ENCODE results near the gene DOCK4. TPM values are rescaled to one million over a fixed set of nuclear protein-coding genes. Genes with fewer than 3 reads are reported as not detected.
A peak's percentile ranks its signal among the peaks of the same experiment; 100 is the strongest.

Gene DOCK4
- total RNA-seq, 1 experiment from 2014 or later = 38.0 TPM

GRCh38 chr7:112065758-112066157 is 140.4 kb downstream of the DOCK4 start:
- no peak for DNase-seq (ENCODE audit: extremely low read depth, low read depth)

DNA sequence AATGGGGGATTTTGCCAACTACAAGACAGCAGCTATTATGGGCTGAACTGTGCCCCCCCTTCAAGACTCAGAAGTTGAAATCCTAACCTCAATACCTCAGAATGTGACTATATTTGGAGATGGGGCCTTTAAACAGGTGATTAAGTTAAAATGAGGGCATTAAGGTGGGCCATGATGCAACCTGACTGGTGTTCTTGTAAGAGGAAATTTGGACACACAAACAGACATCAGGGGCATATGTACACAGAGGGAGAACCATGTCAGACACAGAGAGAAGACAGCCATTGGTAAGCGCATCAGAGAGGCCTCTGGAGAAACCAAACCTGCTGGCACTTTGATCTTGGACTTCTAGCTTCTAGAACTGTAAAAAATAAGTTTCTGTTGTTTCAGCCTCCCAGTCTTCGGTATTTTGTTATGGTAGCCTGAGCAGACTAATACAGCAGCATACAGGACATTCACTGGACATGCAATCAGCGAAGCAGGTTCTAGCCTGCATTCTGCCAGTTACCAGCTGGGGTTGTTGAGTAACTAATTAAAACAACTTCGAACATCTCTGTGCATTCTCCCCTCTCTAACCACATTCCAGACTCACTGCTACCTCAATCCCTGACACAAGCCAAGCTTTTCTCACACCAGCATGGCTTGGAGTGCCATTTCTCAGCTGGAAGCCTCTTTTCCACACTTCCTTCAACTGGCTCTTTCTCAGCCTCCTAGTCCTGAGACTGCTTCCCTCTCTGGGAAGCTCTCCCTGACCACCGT is 141.4 kb downstream of the DOCK4 start:
- no peak for DNase-seq (ENCODE audit: extremely low read depth, low read depth)

DNA sequence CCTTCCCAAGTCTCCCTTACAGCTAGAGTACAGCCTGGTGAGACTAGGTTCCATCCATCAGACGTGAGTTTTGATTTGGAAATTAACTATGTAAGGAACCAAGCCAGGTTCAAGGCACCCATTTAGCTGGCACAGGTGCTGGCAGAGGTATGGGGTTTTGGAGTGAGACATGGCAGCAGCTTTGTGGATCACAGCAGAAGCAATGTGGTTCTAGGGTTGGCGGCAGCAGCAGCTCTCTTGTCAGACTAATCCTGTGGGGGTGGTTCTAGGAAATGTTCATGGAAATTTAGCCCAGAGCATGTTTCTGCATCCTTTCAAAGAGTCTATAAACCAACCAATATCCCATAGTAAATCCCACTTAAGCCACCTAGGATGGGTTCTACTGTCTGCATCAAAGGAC is 142.2 kb downstream of the DOCK4 start:
- no peak for DNase-seq (ENCODE audit: extremely low read depth, low read depth)

GRCh38 chr7:112061051-112061450 is 145.1 kb downstream of the DOCK4 start:
- no peak for DNase-seq (ENCODE audit: extremely low read depth, low read depth)

DNA sequence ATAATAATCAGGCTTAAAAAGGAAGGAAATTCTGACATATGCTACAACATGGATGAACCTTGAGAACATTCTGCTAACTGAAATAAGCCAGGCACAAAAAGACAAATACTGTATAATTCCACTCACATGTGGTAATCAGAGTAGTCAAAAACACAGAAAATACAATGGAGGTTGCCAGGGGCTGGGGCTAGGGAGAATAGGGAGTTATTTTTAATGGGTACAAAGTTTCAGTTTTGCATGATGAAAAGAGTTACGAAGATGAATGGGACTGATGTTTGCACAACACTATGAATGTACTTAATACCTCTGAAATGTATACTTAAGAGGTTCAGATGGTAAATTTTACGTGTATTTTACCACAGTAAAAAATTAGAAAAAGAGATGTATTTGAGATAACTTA is 145.6 kb downstream of the DOCK4 start:
- DNase-seq (ENCODE audit: extremely low read depth, low read depth) = no peak

- DNase-seq (ENCODE audit: extremely low read depth, low read depth) = no peak
Observed at GRCh38 chr7:112059675-112060074, 146.5 kb downstream of the DOCK4 start.

- DNase-seq (ENCODE audit: extremely low read depth, low read depth) = no peak
Observed at GRCh38 chr7:112058686-112059085, 147.5 kb downstream of the DOCK4 start.

GRCh38 chr7:112056409-112056808 is 149.8 kb downstream of the DOCK4 start:
- DNase-seq (ENCODE audit: extremely low read depth, low read depth) = no peak

- no peak for DNase-seq (ENCODE audit: extremely low read depth, low read depth)
Observed at GRCh38 chr7:112053737-112054069, 152.5 kb downstream of the DOCK4 start.

DNA sequence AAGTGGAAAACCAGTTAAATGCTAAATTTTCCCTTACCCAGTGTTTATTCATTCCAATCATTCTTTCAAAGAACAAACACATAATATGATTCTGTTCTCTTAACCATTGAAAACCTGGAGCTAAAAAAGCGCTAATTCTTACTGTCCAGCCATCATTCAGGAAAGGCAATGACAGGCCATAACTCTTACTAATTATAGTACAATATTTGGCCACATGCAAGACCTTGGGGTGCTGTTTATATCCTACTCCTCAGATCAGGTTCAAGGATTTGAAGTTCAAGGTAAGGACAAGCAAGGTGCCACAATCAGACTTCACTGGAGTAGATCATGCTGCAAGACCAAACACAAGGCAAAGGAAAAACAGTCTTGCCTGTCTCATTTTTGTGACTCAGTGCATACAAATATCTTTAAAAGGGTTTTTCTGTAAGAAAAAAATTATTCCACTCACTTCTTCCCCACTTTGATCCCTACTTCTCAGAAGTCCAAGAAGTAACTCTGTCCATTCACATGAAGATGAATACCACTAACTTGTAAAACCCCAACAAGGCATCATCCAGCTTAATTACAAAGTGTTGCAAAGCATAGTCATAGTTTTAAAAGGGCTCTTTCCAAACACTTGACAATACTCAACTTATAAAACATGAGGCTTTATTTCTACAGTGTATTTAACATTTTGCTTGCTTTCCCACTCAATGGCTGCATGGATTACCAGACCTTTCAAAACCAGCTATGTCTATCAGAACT is 153.0 kb downstream of the DOCK4 start:
- DNase-seq (ENCODE audit: extremely low read depth, low read depth) = no peak

- DNase-seq (ENCODE audit: extremely low read depth, low read depth) = no peak
Observed at GRCh38 chr7:112052498-112052897, 153.7 kb downstream of the DOCK4 start.

GRCh38 chr7:112050250-112050881 is 155.8 kb downstream of the DOCK4 start:
- DNase-seq (ENCODE audit: extremely low read depth, low read depth) = no peak

GRCh38 chr7:112049555-112050249 is 156.5 kb downstream of the DOCK4 start:
- DNase-seq (ENCODE audit: extremely low read depth, low read depth) = no peak

- DNase-seq (ENCODE audit: extremely low read depth, low read depth) = no peak
Observed at GRCh38 chr7:112047421-112047820, 158.8 kb downstream of the DOCK4 start.

GRCh38 chr7:112045222-112045621 is 161.0 kb downstream of the DOCK4 start:
- DNase-seq (ENCODE audit: extremely low read depth, low read depth) = no peak

- no peak for DNase-seq (ENCODE audit: extremely low read depth, low read depth)
Observed at GRCh38 chr7:112042631-112043030, 163.6 kb downstream of the DOCK4 start.

- no peak for DNase-seq (ENCODE audit: extremely low read depth, low read depth)
Observed at GRCh38 chr7:112038353-112038752, 167.8 kb downstream of the DOCK4 start.

DNA sequence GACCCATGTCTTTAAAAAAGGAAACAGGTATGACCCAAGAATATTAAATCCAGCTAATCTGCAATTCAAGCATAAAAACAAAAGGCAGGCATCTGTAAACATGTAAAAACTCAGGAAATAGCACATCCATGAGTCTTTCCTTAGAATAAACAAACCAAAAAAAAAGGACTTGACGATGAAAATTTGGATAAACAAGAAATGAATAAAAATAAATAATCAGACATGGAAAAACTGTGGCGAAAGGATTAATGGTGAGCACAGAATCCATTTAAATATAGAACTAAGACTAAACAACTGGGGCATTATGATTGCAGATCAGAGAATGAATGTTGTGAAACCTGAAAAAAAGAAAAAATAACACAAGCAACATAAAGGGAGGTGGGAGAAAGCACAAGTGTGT is 170.1 kb downstream of the DOCK4 start:
- DNase-seq (ENCODE audit: extremely low read depth, low read depth) = peak; percentile 13

DNA sequence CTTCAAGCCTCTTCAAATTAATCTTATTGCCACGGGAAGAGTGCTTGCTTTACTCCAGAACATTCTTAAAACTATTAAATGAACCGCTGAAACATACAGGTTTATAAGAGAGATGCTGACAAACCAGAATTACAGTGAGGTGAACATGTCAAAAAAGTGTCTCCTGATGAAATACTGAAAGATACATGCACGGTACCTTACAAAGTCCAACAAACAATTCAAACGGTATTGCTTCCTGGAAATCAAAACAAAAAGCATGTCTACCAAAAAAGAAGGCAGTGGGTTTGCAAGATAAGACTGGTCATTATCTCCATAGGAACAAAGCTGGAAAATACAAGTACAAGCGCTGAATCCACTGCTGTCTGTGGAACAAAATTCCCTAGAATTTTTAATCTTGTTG is 174.5 kb downstream of the DOCK4 start:
- DNase-seq (ENCODE audit: extremely low read depth, low read depth) = no peak

- DNase-seq (ENCODE audit: extremely low read depth, low read depth) = no peak
Observed at GRCh38 chr7:112025556-112025955, 180.6 kb downstream of the DOCK4 start.

DNA sequence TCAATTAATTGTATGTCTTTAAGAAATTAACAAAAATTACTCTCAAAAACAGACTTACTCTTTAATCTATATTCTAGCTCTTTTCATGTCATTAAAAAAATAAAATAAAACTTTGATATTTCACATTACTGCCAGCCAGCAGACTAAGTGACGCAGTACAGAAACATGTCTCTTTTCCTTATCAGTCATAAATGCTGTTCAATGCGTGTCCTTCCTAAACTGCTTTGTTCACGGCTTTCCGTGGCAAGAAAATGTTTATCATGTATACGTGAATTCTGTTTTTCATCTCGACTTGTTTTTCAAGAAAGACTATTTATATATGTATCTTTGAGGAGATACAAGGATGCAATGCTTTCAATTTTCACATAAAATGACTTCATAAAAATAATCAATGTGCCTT is 182.4 kb downstream of the DOCK4 start:
- DNase-seq (ENCODE audit: extremely low read depth, low read depth) = no peak

Measured in NCI-H460 (cell line).